ENCODE data around the gene UGT1A9. TPM values are rescaled to one million over a fixed set of nuclear protein-coding genes. Genes with fewer than 3 reads are reported as not detected.

Gene UGT1A9
- total RNA-seq, 4 donors from 2014 or later = not detected

DNA sequence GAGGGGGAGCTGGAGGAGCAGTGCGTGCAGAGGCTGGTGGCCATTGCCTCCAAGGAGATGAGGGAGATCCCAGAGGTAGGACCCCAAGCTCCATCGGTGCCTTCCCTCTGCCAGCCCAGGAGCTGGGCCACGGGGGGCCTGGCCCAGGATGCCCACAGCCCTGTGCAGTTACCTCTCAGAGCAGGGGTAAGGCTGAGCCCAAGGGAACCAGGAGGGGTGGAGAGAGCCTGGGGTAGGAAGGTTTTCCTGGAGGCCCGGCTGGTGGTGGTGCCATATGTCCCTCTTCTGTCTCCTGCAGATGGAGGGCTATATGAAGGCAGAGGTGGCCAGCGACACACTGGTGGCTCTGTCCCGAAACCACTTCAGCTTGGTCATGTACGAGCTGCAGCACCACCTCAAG, 117.9 kb downstream of the UGT1A9 start:
- no peaks in the 10 kb centered on the region for H3K27me3 ChIP-seq
- no peak overlapping the region for H3K4me3 ChIP-seq (replicated peaks in 1 of 3)
- intact Hi-C loops (cut with DNase I) = no loop called here
- no peaks in the 10 kb centered on the region for H3K9me3 ChIP-seq
- H3K4me1 ChIP-seq = no peaks in the 10 kb centered on the region
- no peak for DNase-seq
- H3K36me3 ChIP-seq = no peaks in the 10 kb centered on the region
- TF ChIP-seq, protein P1, sequence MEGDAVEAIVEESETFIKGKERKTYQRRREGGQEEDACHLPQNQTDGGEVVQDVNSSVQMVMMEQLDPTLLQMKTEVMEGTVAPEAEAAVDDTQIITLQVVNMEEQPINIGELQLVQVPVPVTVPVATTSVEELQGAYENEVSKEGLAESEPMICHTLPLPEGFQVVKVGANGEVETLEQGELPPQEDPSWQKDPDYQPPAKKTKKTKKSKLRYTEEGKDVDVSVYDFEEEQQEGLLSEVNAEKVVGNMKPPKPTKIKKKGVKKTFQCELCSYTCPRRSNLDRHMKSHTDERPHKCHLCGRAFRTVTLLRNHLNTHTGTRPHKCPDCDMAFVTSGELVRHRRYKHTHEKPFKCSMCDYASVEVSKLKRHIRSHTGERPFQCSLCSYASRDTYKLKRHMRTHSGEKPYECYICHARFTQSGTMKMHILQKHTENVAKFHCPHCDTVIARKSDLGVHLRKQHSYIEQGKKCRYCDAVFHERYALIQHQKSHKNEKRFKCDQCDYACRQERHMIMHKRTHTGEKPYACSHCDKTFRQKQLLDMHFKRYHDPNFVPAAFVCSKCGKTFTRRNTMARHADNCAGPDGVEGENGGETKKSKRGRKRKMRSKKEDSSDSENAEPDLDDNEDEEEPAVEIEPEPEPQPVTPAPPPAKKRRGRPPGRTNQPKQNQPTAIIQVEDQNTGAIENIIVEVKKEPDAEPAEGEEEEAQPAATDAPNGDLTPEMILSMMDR (IDR thresholded peaks at IDR 0.05) = no peak
- TF ChIP-seq POLR2A (IDR thresholded peaks at IDR 0.05) = no peak
- H3K27ac ChIP-seq = no peak overlapping the region
- WGBS, 2 donors = 93 to 96% methylated on average over 6 to 7 of the region's 7 CpGs

DNA sequence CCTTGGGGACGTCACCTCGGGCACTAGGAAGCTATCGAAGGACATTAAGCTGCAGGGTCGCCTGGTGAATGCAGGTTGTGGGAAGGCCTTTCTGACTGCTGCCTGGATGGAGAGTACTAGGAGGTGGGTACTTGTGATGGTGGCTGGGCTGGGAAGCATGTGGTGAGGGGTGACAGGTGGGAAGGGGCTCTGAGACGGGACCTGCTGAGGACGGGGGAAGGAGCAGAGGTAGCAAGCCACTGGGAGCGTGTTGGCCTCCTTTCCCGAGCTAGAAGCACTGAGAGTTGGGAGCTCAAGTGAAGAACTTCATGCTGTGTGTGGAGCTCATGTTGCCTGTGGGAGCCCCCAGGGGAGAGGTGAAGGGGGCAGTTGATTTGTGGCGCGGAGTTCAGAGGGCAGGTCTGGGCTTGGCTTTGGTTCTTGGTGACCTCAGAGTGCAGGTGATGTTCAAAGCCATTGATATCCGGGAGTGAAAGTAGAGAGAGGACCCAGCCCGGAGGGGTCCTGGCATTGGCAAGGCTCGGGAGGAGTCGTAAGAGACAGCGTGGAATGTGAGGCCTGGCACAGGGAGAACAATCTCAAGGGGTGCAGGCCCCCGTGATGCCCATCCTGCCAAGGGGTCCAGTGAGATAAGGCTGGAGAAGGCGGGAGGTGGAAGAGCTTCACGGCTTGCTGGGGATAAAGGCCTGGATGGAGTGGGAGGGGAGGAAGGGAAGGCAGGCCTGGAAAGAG, 119.6 kb downstream of the UGT1A9 start:
- Histone ChIP-seq H3K4me1 (no peaks in the 10 kb centered on the region), H3K27me3 (no peaks in the 10 kb centered on the region), H3K9me3 (no peaks in the 10 kb centered on the region), H3K27ac (no peak overlapping the region), H3K36me3 (no peaks in the 10 kb centered on the region), H3K4me3 (replicated peaks in 1 of 3) (no peak overlapping the region)
- intact Hi-C loops (cut with DNase I) = no loop called here
- WGBS, 2 donors = 83 to 86% methylated on average over 18 of the region's 18 CpGs
- TF ChIP-seq, protein P1 (IDR thresholded peaks at IDR 0.05) = no peak
- no peak for TF ChIP-seq POLR2A (IDR thresholded peaks at IDR 0.05)
- no peak for DNase-seq

DNA sequence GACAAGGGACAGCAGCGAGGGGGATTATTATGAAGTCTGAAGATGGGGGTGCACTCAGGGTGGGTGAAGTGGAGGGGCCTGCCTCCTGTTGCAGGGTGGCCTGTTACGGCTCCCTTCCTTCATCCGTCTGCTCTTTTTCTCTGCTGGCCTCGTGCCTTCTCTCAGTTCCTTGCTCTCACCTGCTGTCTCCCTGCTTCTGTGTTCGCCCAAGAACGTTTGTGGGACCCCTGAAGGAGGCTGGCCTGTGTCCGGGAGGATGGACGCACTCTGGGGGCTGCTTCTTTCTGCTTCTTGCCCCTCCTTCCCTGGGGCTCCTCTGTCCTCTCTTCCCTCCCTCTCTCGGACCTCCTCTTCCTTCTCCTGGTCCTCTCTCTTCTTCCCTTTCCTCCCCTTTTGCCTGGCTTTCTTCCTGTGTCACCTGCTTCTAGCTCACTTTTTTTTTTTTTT, 120.2 kb downstream of the UGT1A9 start:
- Histone ChIP-seq H3K9me3 (no peaks in the 10 kb centered on the region), H3K36me3 (no peaks in the 10 kb centered on the region), H3K27me3 (no peaks in the 10 kb centered on the region), H3K4me1 (no peaks in the 10 kb centered on the region), H3K4me3 (replicated peaks in 1 of 3) (no peak overlapping the region), H3K27ac (no peak overlapping the region)
- TF ChIP-seq, protein P1 (IDR thresholded peaks at IDR 0.05) = no peak
- no peak for TF ChIP-seq POLR2A (IDR thresholded peaks at IDR 0.05)
- WGBS, 2 donors = 80 to 81% methylated on average over 9 of the region's 9 CpGs
- intact Hi-C loops (cut with DNase I) = no loop called here
- DNase-seq = no peak

DNA sequence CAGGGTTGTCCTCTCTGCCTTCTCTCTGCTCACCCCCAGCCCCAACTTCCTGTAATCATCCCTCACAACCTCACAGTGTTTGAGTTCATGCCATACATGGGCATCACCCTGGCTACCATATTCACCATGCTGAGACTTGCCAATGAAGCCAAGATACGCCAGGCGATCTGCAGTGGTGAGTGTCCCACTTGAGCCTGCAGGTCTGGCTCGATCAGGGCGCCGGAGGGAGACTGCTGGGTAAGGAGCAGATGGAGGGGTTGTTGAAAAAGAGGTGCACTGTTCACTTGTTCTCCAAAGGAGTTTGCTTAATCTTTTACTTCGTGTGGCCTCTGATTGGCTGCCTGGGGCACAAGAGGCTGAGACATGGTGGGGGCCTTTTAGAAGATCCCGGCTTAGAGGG, 121.0 kb downstream of the UGT1A9 start:
- H3K27me3 ChIP-seq = no peaks in the 10 kb centered on the region
- H3K4me1 ChIP-seq = no peaks in the 10 kb centered on the region
- no peaks in the 10 kb centered on the region for H3K36me3 ChIP-seq
- intact Hi-C loops (cut with DNase I) = no loop called here
- H3K27ac ChIP-seq = no peak overlapping the region
- H3K9me3 ChIP-seq = no peaks in the 10 kb centered on the region
- DNase-seq = no peak
- TF ChIP-seq, protein P1 (IDR thresholded peaks at IDR 0.05) = no peak
- H3K4me3 ChIP-seq (replicated peaks in 1 of 3) = no peak overlapping the region
- WGBS, 2 donors = 83 to 93% methylated on average over 7 of the region's 7 CpGs

DNA sequence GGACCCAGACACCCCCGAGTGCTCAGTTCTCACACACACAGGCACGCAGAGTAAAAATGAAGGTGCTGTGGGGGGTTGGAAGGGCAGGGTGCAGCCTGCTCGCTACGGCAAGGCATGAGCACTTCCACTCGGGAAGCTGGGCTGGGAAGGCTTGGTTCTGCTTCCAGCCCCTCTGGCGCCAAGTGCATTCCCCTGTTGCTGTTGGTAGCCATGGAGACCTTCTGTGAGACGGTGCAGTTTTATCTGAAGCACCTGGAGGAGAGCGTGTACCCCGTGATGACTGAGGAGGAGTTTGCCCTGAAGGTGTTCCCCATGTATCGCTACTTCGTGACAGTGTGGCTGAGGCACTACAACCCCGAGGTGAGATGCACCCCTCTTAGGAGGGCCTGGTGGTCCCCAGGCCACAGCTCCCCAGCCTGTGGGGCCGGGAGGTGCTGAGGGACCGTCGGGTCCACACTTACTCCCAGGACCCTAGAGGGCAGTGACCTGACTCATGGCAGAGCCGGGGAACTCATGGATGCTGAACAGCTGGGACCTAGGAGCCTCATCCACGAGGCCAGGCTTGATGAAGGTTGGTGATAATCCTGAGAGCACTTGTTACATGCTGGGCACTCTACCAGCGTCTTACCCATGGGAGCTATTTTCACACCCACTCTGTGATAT, 121.9 kb downstream of the UGT1A9 start:
- H3K27ac ChIP-seq = no peak overlapping the region
- no peaks in the 10 kb centered on the region for H3K9me3 ChIP-seq
- no peaks in the 10 kb centered on the region for H3K36me3 ChIP-seq
- H3K4me3 ChIP-seq (replicated peaks in 1 of 3) = no peak overlapping the region
- peak; percentile 48 to 72 for DNase-seq
- no peaks in the 10 kb centered on the region for H3K27me3 ChIP-seq
- H3K4me1 ChIP-seq = no peaks in the 10 kb centered on the region
- TF ChIP-seq POLR2A (IDR thresholded peaks at IDR 0.05) = no peak
- TF ChIP-seq, protein P1 (IDR thresholded peaks at IDR 0.05) = no peak
- 47 to 53% methylated on average over 10 to 11 of the region's 18 CpGs for WGBS, 2 donors
- intact Hi-C loops (cut with DNase I) = no loop called here

Measured in thyroid gland (tissue), 4 donors.